ENCODE data around the gene SLC29A3. TPM values are rescaled to one million over a fixed set of nuclear protein-coding genes. Genes with fewer than 3 reads are reported as not detected.

SLC29A3 gene
- 21.6 to 25.3 TPM (median 23.9 TPM) in 5 replicates for total RNA-seq (2022; extraction: Qiagen RNA extraction)

GRCh38 chr10:71319042-71319799 lies at the start of gene SLC29A3:
TSS of gene SLC29A3 (plus strand) at chr10:71319259. CDS start at chr10:71319310, 51 bp downstream.

GRCh38 chr10:71396711-71397295 lies 77.7 kb downstream of the SLC29A3 start, which contains the start of gene CDH23:
TSS of gene CDH23 (plus strand) at chr10:71396920. CDS start at chr10:71439832, 42,912 bp downstream.

Other genes with a start within 250 kb of the SLC29A3 start
- 1.5 to 2.4 TPM (median 1.8 TPM) in 5 replicates for gene UNC5B, start 106.7 kb upstream of the SLC29A3 start, total RNA-seq (2022; extraction: Qiagen RNA extraction)
- gene CDH23, start 77.7 kb downstream of the SLC29A3 start, total RNA-seq (2022; extraction: Qiagen RNA extraction), result 1.9 to 2.7 TPM (median 2.5 TPM) in 5 replicates

Measured in A549 treated with Mapracorat at 1 μM for 4 hours (cell line).